ENCODE measurements around the gene EBF3. TPM values are rescaled to one million over a fixed set of nuclear protein-coding genes. Genes with fewer than 3 reads are reported as not detected.

Gene EBF3
- total and polyA plus RNA-seq, 2 donors (not counting 3 experiments of a cell fraction or from before 2014, with no cell fraction given), result 0.92 to 2.7 TPM

- BruUV-seq (replicated peaks), result no TSS peak
- no peaks in the 10 kb centered on the region for H3K9me3 ChIP-seq (replicated peaks; ENCODE audit: control insufficient read depth, insufficient read depth, low read length)
- DNase-seq (ENCODE audit: low read depth, low spot score), result no peak
- no peak overlapping the region for H3K4me2 ChIP-seq (ENCODE audit: insufficient read depth, low read length)
- no peak overlapping the region for H3K9ac ChIP-seq (replicated peaks; ENCODE audit: extremely low read depth, insufficient read depth, low read length)
- H3K9me1 ChIP-seq (replicated peaks; ENCODE audit: control insufficient read depth, extremely low read depth, insufficient read depth, low read length), result no peaks in the 10 kb centered on the region
- H2AFZ ChIP-seq (ENCODE audit: low read depth, low read length), result no peak overlapping the region
- H3K36me3 ChIP-seq (ENCODE audit: control insufficient read depth in 2 of 2, extremely low read depth in 1 of 2, insufficient read depth in 2 of 2, low read length in 2 of 2), result no peaks in the 10 kb centered on the region
- no peak for TF ChIP-seq MAX (IDR thresholded peaks at IDR 0.05; ENCODE audit: insufficient read depth, insufficient read length)
- no peak for TF ChIP-seq GATA2 (IDR thresholded peaks at IDR 0.05; ENCODE audit: insufficient read depth, insufficient read length, low read depth, low read length)
- TF ChIP-seq EZH2 (IDR thresholded peaks at IDR 0.05; ENCODE audit: borderline replicate concordance, low read depth, low read length, severe bottlenecking), result peak; percentile 89
- CTCF ChIA-PET, result interaction anchor here (0.7 to 4.2 kb wide), 11 partner anchors 139 to 1792 kb away, joined by 3 to 47 read pairs (median 4); no protein-coding TSS in a partner anchor
- H3K4me1 ChIP-seq (ENCODE audit: control insufficient read depth, extremely low read depth, insufficient read depth, low read length), result no peaks in the 10 kb centered on the region
- no peaks in the 10 kb centered on the region for H4K20me1 ChIP-seq (replicated peaks; ENCODE audit: control insufficient read depth, extremely low read depth, insufficient read depth, low read length)
- intact Hi-C loops (cut with micrococcal nuclease) (loop anchor here (1.0 to 5.0 kb wide), 7 partner anchors 157 to 1758 kb away; no protein-coding TSS in a partner anchor), dilution Hi-C loops (cut with MboI; ENCODE audit: extremely low pct_ligation_motif_present, low sequenced_read_pairs) (no loop called here)
- H3K4me3 ChIP-seq (replicated peaks in 1 of 3; ENCODE audit: insufficient read depth in 1 of 3, low read depth in 1 of 3, low read length in 3 of 3), result no peak overlapping the region
- peaks cover 65 to 82% of the 10 kb centered on the region in 2 experiments for H3K27me3 ChIP-seq (ENCODE audit: control insufficient read depth in 2 of 2, insufficient read depth in 2 of 2, low read length in 2 of 2)
- peak; percentile 28 for FAIRE-seq
- no peak overlapping the region for H3K27ac ChIP-seq (ENCODE audit: insufficient read depth, low read depth, low read length)
- no peaks in the 10 kb centered on the region for H3K79me2 ChIP-seq (ENCODE audit: control insufficient read depth, insufficient read depth, low read length)
- POLR2A ChIA-PET, result no interaction called here
Measured at GRCh38 chr10:129970465-129971364, 6.6 kb upstream of the EBF3 start.

GRCh38 chr10:129969911-129970464 lies 5.9 kb upstream of the EBF3 start:
- no peak overlapping the region for H3K4me3 ChIP-seq (replicated peaks in 1 of 3; ENCODE audit: insufficient read depth in 1 of 3, low read depth in 1 of 3, low read length in 3 of 3)
- intact Hi-C loops (cut with micrococcal nuclease), result loop anchor here (1.0 to 5.0 kb wide), 6 partner anchors 81 to 1338 kb away; no protein-coding TSS in a partner anchor

More at GRCh38 chr10:129969911-129970464, 5.9 kb upstream of the EBF3 start:
- no peaks in the 10 kb centered on the region for H4K20me1 ChIP-seq (replicated peaks; ENCODE audit: control insufficient read depth, extremely low read depth, insufficient read depth, low read length)
- dilution Hi-C loops (cut with MboI; ENCODE audit: extremely low pct_ligation_motif_present, low sequenced_read_pairs), result no loop called here
- no TSS peak for BruUV-seq (replicated peaks)
- DNase-seq (ENCODE audit: low read depth, low spot score), result no peak
- CTCF ChIA-PET, result interaction anchor here (0.8 to 4.2 kb wide), 10 partner anchors 13 to 1758 kb away, joined by 3 to 47 read pairs (median 7); no protein-coding TSS in a partner anchor
- TF ChIP-seq MAX (IDR thresholded peaks at IDR 0.05; ENCODE audit: insufficient read depth, insufficient read length) (no peak), CTCF (IDR thresholded peaks at IDR 0.05; ENCODE audit: extremely low read depth in 1 of 2, insufficient read depth in 1 of 2, low read depth in 1 of 2, low read length in 2 of 2) (no peak), POLR2A (IDR thresholded peaks at IDR 0.05; ENCODE audit: low read depth, low read length) (no peak), MYC (IDR thresholded peaks at IDR 0.05; ENCODE audit: low read depth, low read length) (no peak), FOS (IDR thresholded peaks at IDR 0.05; ENCODE audit: borderline replicate concordance, insufficient read depth, low read length) (no peak), JUN (IDR thresholded peaks at IDR 0.05; ENCODE audit: borderline replicate concordance, insufficient read depth, insufficient read length, low read depth) (no peak), POLR2AphosphoS5 (IDR thresholded peaks at IDR 0.05; ENCODE audit: insufficient read depth, low read depth, low read length) (no peak), GATA2 (IDR thresholded peaks at IDR 0.05; ENCODE audit: insufficient read depth, insufficient read length, low read depth, low read length) (no peak), EZH2 (IDR thresholded peaks at IDR 0.05; ENCODE audit: borderline replicate concordance, low read depth, low read length, severe bottlenecking) (no peak)
- H3K9ac ChIP-seq (replicated peaks; ENCODE audit: extremely low read depth, insufficient read depth, low read length), result no peak overlapping the region
- no peak overlapping the region for H3K27ac ChIP-seq (ENCODE audit: insufficient read depth, low read depth, low read length)
- H3K36me3 ChIP-seq (ENCODE audit: control insufficient read depth in 2 of 2, extremely low read depth in 1 of 2, insufficient read depth in 2 of 2, low read length in 2 of 2), result no peaks in the 10 kb centered on the region
- no peak overlapping the region for H3K4me2 ChIP-seq (ENCODE audit: insufficient read depth, low read length)
- no peaks in the 10 kb centered on the region for H3K9me3 ChIP-seq (replicated peaks; ENCODE audit: control insufficient read depth, insufficient read depth, low read length)
- no peaks in the 10 kb centered on the region for H3K4me1 ChIP-seq (ENCODE audit: control insufficient read depth, extremely low read depth, insufficient read depth, low read length)
- no peak for FAIRE-seq
- POLR2A ChIA-PET, result no interaction called here
- no peak overlapping the region for H2AFZ ChIP-seq (ENCODE audit: low read depth, low read length)
- peaks cover 66 to 88% of the 10 kb centered on the region in 2 experiments for H3K27me3 ChIP-seq (ENCODE audit: control insufficient read depth in 2 of 2, insufficient read depth in 2 of 2, low read length in 2 of 2)
- no peaks in the 10 kb centered on the region for H3K9me1 ChIP-seq (replicated peaks; ENCODE audit: control insufficient read depth, extremely low read depth, insufficient read depth, low read length)
- no peaks in the 10 kb centered on the region for H3K79me2 ChIP-seq (ENCODE audit: control insufficient read depth, insufficient read depth, low read length)
